ENCODE measurements around the gene ARL2BP. TPM values are rescaled to one million over a fixed set of nuclear protein-coding genes. Genes with fewer than 3 reads are reported as not detected.

ARL2BP gene
- total and polyA plus RNA-seq, 2 of the 13 experiments (the other 11 are each of a cell fraction or from before 2014, with no cell fraction given), result 64.3 to 67.6 TPM

DNA sequence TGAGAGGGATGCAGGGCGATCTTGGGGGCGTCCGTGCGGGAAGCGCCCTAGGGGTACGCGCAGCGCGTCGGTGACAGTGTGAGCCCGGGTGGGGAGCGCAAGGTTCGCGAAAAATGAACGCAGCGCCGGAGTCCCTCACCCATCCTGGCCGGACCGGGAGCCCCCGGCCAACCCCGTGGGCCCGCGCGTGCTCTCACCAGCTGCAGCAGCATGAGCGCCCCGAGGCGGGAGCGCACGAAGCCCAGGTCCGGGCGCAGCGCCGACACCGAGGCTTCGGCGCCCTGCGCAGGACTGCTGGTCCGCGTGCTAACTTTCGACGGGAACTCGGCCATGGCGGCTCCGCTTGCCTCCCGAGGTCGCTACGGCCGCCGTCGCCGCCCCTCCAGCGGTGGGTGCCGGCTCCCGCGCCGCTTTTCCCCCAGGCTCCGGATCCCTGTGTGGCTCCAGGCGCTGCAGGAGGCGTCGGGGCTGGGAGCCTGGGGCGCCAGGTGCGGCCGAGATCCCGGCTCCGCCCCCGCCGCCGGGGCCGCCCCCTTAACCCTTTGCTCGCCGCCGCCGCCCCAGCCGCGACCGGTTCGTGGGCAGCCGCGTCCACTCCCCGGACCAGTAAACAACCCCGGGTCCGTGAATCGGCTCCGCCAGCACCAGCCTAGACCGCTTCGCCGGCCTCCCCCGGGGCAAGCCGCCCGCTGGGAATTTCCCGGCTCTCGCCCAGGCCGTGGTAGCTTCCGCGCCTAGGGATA, 39.3 kb downstream of the ARL2BP start, which contains the start of gene PLLP (continued):
- TF ChIP-seq, protein P1, sequence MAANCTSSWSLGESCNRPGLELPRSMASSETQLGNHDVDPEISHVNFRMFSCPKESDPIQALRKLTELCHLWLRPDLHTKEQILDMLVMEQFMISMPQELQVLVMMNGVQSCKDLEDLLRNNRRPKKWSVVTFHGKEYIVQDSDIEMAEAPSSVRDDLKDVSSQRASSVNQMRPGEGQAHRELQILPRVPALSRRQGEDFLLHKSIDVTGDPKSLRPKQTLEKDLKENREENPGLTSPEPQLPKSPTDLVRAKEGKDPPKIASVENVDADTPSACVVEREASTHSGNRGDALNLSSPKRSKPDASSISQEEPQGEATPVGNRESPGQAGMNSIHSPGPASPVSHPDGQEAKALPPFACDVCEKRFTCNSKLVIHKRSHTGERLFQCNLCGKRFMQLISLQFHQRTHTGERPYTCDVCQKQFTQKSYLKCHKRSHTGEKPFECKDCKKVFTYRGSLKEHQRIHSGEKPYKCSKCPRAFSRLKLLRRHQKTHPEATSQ (CRISPR knock-in tag; IDR thresholded peaks at IDR 0.05; ENCODE audit: borderline replicate concordance), result peak; percentile 95; the same call in 1 of the 2 replicates
- TF ChIP-seq ZNF232 (CRISPR knock-in tag; IDR thresholded peaks at IDR 0.05; ENCODE audit: borderline replicate concordance), result peak; percentile 95
- TF ChIP-seq PHB2 (IDR thresholded peaks at IDR 0.05; ENCODE audit: partially characterized antibody), result no peak
- peak; percentile 81; the same call in 1 of the 2 replicates for TF ChIP-seq MAFG (CRISPR knock-in tag; IDR thresholded peaks at IDR 0.05)
- TF ChIP-seq ZNF746 (CRISPR knock-in tag; IDR thresholded peaks at IDR 0.05), result peak; percentile 37
- no peak for TF ChIP-seq ZFP1 (CRISPR knock-in tag; IDR thresholded peaks at IDR 0.05)
- peak; percentile 75; the same call in 1 of the 2 replicates for TF ChIP-seq ZNF790 (CRISPR knock-in tag; IDR thresholded peaks at IDR 0.05; ENCODE audit: borderline replicate concordance)
- TF ChIP-seq, protein P2, sequence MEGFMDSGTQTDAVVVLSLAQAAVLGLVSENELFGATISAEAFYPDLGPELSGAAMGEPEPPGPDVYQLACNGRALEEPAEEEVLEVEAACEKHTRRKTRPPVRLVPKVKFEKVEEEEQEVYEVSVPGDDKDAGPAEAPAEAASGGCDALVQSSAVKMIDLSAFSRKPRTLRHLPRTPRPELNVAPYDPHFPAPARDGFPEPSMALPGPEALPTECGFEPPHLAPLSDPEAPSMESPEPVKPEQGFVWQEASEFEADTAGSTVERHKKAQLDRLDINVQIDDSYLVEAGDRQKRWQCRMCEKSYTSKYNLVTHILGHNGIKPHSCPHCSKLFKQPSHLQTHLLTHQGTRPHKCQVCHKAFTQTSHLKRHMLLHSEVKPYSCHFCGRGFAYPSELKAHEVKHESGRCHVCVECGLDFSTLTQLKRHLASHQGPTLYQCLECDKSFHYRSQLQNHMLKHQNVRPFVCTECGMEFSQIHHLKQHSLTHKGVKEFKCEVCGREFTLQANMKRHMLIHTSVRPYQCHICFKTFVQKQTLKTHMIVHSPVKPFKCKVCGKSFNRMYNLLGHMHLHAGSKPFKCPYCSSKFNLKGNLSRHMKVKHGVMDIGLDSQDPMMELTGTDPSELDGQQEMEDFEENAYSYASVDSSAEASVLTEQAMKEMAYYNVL (CRISPR knock-in tag; IDR thresholded peaks at IDR 0.05; ENCODE audit: borderline replicate concordance), result peak; percentile 53; the same call in 1 of the 2 replicates
- TF ChIP-seq BORCS8-MEF2B (CRISPR knock-in tag; IDR thresholded peaks at IDR 0.05), result peak; percentile 92
- no peak for TF ChIP-seq MZF1 (CRISPR knock-in tag; IDR thresholded peaks at IDR 0.05; ENCODE audit: borderline replicate concordance)
- no peak for TF ChIP-seq NFRKB (IDR thresholded peaks at IDR 0.05)
- no peak for TF ChIP-seq HDAC6 (IDR thresholded peaks at IDR 0.05; ENCODE audit: low read depth, low read length)
- peak; percentile 96; the same call in 1 of the 2 replicates for TF ChIP-seq ZIK1 (CRISPR knock-in tag; IDR thresholded peaks at IDR 0.05; ENCODE audit: borderline replicate concordance, low read depth)
- TF ChIP-seq, protein P3, sequence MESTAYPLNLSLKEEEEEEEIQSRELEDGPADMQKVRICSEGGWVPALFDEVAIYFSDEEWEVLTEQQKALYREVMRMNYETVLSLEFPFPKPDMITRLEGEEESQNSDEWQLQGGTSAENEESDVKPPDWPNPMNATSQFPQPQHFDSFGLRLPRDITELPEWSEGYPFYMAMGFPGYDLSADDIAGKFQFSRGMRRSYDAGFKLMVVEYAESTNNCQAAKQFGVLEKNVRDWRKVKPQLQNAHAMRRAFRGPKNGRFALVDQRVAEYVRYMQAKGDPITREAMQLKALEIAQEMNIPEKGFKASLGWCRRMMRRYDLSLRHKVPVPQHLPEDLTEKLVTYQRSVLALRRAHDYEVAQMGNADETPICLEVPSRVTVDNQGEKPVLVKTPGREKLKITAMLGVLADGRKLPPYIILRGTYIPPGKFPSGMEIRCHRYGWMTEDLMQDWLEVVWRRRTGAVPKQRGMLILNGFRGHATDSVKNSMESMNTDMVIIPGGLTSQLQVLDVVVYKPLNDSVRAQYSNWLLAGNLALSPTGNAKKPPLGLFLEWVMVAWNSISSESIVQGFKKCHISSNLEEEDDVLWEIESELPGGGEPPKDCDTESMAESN (CRISPR knock-in tag; conservative IDR thresholded peaks at IDR 0.05), result peak; percentile 77
- TF ChIP-seq, protein P4, sequence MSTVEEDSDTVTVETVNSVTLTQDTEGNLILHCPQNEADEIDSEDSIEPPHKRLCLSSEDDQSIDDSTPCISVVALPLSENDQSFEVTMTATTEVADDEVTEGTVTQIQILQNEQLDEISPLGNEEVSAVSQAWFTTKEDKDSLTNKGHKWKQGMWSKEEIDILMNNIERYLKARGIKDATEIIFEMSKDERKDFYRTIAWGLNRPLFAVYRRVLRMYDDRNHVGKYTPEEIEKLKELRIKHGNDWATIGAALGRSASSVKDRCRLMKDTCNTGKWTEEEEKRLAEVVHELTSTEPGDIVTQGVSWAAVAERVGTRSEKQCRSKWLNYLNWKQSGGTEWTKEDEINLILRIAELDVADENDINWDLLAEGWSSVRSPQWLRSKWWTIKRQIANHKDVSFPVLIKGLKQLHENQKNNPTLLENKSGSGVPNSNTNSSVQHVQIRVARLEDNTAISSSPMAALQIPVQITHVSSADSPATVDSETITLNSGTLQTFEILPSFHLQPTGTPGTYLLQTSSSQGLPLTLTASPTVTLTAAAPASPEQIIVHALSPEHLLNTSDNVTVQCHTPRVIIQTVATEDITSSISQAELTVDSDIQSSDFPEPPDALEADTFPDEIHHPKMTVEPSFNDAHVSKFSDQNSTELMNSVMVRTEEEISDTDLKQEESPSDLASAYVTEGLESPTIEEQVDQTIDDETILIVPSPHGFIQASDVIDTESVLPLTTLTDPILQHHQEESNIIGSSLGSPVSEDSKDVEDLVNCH (CRISPR knock-in tag; IDR thresholded peaks at IDR 0.05), result peak; percentile 89; the same call in 1 of the 2 replicates
- TF ChIP-seq ETV6 (CRISPR knock-in tag; conservative IDR thresholded peaks at IDR 0.05), result no peak; the same call in 1 of the 2 replicates
- TF ChIP-seq ZNF101 (CRISPR knock-in tag; IDR thresholded peaks at IDR 0.05; ENCODE audit: borderline replicate concordance, low read depth), result peak; percentile 80; the same call in 1 of the 2 replicates
- TF ChIP-seq, protein P5, sequence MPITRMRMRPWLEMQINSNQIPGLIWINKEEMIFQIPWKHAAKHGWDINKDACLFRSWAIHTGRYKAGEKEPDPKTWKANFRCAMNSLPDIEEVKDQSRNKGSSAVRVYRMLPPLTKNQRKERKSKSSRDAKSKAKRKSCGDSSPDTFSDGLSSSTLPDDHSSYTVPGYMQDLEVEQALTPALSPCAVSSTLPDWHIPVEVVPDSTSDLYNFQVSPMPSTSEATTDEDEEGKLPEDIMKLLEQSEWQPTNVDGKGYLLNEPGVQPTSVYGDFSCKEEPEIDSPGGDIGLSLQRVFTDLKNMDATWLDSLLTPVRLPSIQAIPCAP (CRISPR knock-in tag; IDR thresholded peaks at IDR 0.05; ENCODE audit: low read depth), result no peak
- TF ChIP-seq, protein P6, sequence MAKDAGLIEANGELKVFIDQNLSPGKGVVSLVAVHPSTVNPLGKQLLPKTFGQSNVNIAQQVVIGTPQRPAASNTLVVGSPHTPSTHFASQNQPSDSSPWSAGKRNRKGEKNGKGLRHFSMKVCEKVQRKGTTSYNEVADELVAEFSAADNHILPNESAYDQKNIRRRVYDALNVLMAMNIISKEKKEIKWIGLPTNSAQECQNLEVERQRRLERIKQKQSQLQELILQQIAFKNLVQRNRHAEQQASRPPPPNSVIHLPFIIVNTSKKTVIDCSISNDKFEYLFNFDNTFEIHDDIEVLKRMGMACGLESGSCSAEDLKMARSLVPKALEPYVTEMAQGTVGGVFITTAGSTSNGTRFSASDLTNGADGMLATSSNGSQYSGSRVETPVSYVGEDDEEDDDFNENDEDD (CRISPR knock-in tag; IDR thresholded peaks at IDR 0.05; ENCODE audit: borderline replicate concordance), result peak; percentile 96
